ENCODE measurements around the gene MAP4K1. TPM values are rescaled to one million over a fixed set of nuclear protein-coding genes. Genes with fewer than 3 reads are reported as not detected.

Gene MAP4K1
- total RNA-seq, 2 donors from 2014 or later, result 2.0 to 2.9 TPM

DNA sequence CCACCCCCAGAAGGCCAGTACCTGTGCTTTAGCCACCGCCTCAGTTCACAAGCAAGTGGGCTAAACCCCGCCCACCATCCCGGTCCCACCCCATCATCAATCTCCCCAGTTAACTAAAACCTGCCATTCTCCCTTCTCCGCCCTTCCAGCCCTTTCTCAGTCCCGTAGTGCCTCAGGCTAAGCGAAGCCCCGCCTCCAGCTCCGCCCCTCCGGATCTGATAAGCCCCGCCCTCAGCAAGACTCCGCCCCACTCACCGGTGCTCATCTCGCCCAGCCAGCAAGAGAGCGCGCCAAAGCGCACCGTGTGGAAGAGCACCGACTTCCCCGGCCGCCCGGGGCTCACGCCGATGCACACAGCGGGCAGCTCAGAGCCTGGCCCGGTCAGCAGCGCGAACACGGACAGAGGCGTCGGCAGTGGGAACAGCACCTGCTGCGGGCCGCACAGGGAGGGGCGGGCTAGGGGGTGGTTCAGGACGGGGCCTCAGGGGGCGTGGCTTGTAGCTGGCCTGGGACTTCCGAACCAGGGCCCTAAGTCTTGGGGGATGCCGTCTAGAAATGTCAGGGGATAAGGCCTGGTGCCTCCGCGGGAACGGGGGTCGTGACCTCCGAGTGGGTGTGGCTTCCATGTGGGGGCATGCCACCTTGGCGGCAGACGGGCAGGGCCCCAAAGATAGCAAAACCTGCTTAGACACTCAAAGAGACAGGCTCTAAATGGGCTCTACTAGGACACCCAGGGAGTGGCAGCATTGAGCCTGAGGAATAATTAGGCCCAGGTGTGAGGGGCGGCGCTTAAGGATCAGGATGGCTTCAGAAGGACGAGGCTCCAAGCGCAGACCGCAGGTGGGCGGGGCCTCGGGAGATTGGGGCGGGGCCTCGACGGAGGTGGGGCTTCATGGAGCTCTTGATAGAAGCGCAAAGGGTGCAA is 21.4 kb downstream of the MAP4K1 start:
- no peaks in the 10 kb centered on the region for H3K27me3 ChIP-seq
- peaks cover 7% of the 10 kb centered on the region for H3K4me1 ChIP-seq
- 14 to 27% methylated on average over 17 to 50 of the region's 55 CpGs for WGBS, 2 donors
- H3K27ac ChIP-seq, result peak overlapping the region in 3 of 4 donors; percentile 37 to 61 (median 38)
- peak; percentile 72 to 88 (median 79) for DNase-seq
- no peak overlapping the region for H3K4me3 ChIP-seq
- peak; percentile 86 for ATAC-seq
- no peak for TF ChIP-seq POLR2A (IDR thresholded peaks at IDR 0.05)
- TF ChIP-seq, protein P1, sequence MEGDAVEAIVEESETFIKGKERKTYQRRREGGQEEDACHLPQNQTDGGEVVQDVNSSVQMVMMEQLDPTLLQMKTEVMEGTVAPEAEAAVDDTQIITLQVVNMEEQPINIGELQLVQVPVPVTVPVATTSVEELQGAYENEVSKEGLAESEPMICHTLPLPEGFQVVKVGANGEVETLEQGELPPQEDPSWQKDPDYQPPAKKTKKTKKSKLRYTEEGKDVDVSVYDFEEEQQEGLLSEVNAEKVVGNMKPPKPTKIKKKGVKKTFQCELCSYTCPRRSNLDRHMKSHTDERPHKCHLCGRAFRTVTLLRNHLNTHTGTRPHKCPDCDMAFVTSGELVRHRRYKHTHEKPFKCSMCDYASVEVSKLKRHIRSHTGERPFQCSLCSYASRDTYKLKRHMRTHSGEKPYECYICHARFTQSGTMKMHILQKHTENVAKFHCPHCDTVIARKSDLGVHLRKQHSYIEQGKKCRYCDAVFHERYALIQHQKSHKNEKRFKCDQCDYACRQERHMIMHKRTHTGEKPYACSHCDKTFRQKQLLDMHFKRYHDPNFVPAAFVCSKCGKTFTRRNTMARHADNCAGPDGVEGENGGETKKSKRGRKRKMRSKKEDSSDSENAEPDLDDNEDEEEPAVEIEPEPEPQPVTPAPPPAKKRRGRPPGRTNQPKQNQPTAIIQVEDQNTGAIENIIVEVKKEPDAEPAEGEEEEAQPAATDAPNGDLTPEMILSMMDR (IDR thresholded peaks at IDR 0.05), result peak in 1 of 7 experiments; percentile 4
- H3K9me3 ChIP-seq, result no peaks in the 10 kb centered on the region
- no peaks in the 10 kb centered on the region for H3K36me3 ChIP-seq (replicated peaks in 1 of 2; ENCODE audit: insufficient read depth in 1 of 2, low read depth in 2 of 2)
- intact Hi-C loops (cut with DNase I), result no loop called here

DNA sequence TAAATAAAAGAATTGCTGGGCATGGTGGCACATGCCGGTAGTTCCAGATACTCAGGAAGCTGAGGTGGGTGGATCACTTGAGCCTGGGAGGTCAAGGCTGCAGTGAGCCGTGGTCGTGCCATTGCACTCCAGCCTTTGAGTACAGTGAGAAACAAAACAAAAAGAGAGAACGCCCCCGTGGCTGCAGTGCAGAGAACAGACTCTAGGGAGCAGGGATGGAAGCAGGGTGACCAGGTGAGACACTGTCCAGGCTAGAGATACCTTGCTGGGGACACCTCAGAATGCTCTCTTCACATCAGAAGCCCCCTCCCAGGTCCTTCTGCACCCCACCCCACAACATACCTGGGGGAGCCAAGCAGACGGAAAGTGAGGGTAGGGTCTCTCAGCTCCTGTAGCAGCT is 24.8 kb downstream of the MAP4K1 start:
- no peak for TF ChIP-seq POLR2A (IDR thresholded peaks at IDR 0.05)
- TF ChIP-seq, protein P1 (IDR thresholded peaks at IDR 0.05), result no peak
- no peaks in the 10 kb centered on the region for H3K27me3 ChIP-seq
- no peak overlapping the region for H3K4me3 ChIP-seq
- intact Hi-C loops (cut with DNase I), result no loop called here
- no peak overlapping the region for H3K27ac ChIP-seq
- 64% methylated on average over 6 of the region's 6 CpGs for WGBS, 2 donors
- no peaks in the 10 kb centered on the region for H3K9me3 ChIP-seq
- H3K4me1 ChIP-seq, result peaks cover 7% of the 10 kb centered on the region
- ATAC-seq (no peak), DNase-seq (no peak)
- no peaks in the 10 kb centered on the region for H3K36me3 ChIP-seq (replicated peaks in 1 of 2; ENCODE audit: insufficient read depth in 1 of 2, low read depth in 2 of 2)

DNA sequence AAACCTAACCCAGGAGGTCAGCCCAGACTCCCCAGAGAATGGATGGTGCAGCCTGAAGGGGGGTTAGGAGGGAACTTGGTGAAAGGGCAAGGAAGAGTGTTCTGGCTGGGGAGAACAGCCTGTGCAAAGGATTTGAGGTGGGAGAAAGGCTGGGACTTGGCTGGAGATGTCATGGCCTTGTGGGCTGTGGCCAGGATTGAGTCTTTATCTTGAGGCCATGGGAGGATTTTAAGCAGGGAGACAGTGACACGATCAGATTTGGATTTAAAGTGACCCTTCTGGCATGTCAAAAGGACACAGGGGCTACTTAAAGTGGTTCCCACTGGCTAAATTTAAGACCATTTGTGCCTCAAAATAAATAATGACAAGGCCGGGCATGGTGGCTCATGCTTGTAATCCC is 29.7 kb downstream of the MAP4K1 start:
- DNase-seq (no peak), ATAC-seq (no peak)
- 30 to 68% methylated on average over 2 of the region's 2 CpGs for WGBS, 2 donors
- Histone ChIP-seq H3K27ac (no peak overlapping the region), H3K4me1 (no peaks in the 10 kb centered on the region), H3K4me3 (no peak overlapping the region), H3K27me3 (no peaks in the 10 kb centered on the region), H3K36me3 (replicated peaks in 1 of 2; ENCODE audit: insufficient read depth in 1 of 2, low read depth in 2 of 2) (no peaks in the 10 kb centered on the region), H3K9me3 (no peaks in the 10 kb centered on the region)
- intact Hi-C loops (cut with DNase I), result no loop called here
- TF ChIP-seq, protein P1 (IDR thresholded peaks at IDR 0.05), result no peak
- no peak for TF ChIP-seq POLR2A (IDR thresholded peaks at IDR 0.05)

DNA sequence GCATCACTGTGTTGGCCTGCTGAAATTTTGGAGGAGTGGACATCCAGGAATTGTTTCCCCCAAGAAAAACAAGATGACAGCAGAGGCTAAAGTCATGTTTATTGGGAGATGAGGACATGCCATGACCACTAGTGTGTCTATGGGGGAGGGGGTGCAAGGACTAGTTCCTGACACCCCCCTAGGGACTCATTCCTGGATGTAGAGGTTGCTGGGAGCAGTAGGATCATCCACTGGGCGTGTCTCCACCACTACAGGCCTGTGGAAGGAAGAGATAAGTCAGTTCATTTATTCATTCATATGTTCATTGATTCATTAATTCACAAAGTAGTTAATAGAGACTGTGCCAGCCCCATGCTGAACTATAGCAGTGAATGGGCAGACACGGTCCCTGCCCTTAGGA is 30.2 kb downstream of the MAP4K1 start:
- Histone ChIP-seq H3K27me3 (no peaks in the 10 kb centered on the region), H3K36me3 (replicated peaks in 1 of 2; ENCODE audit: insufficient read depth in 1 of 2, low read depth in 2 of 2) (no peaks in the 10 kb centered on the region), H3K4me3 (no peak overlapping the region), H3K27ac (no peak overlapping the region), H3K9me3 (no peaks in the 10 kb centered on the region), H3K4me1 (no peaks in the 10 kb centered on the region)
- TF ChIP-seq, protein P1 (IDR thresholded peaks at IDR 0.05), result no peak
- no peak for TF ChIP-seq POLR2A (IDR thresholded peaks at IDR 0.05)
- DNase-seq (no peak), ATAC-seq (no peak)
- WGBS, 2 donors, result 70 to 86% methylated on average over 2 of the region's 2 CpGs
- intact Hi-C loops (cut with DNase I), result no loop called here

DNA sequence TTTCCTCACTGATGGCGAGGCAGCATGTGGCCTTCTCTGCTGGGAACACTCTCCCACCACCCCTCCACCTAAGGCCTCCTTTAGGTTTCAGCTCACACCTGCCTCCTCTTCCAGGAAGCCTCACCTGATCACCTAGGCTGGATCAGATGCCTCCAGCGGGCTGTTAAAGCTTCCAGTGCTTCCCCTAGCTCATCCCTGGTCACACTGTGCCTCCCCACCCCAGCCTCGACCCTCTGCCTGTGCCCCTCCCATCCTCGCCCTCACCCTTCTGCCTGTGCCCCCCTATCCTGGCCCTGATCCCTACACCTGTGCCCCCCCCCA is 33.8 kb downstream of the MAP4K1 start:
- Histone ChIP-seq H3K4me1 (no peaks in the 10 kb centered on the region), H3K9me3 (no peaks in the 10 kb centered on the region), H3K27me3 (no peaks in the 10 kb centered on the region), H3K36me3 (replicated peaks in 1 of 2; ENCODE audit: insufficient read depth in 1 of 2, low read depth in 2 of 2) (no peaks in the 10 kb centered on the region), H3K4me3 (no peak overlapping the region), H3K27ac (no peak overlapping the region)
- intact Hi-C loops (cut with DNase I), result no loop called here
- DNase-seq, result no peak
- ATAC-seq, result no peak
- WGBS, 2 donors, result 76 to 81% methylated on average over 3 to 4 of the region's 4 CpGs
- TF ChIP-seq POLR2A (IDR thresholded peaks at IDR 0.05), result no peak
- TF ChIP-seq, protein P1 (IDR thresholded peaks at IDR 0.05), result no peak

Measured in body of pancreas (tissue), 4 donors.